H1 (cell line): ENCODE results near the gene ITGA5. TPM values are rescaled to one million over a fixed set of nuclear protein-coding genes. Genes with fewer than 3 reads are reported as not detected.

Experiments used
- HDAC6 ChIP-seq: IDR thresholded peaks from one replicate; pipeline ENCODE4 v1.7.1; 2012; ENCODE audit warnings: low read depth, mild to moderate bottlenecking, inconsistent platforms, low read length, moderate library complexity
- polyA plus RNA-seq, 7 experiments: library from polyadenylated mRNA; depleted of rRNA in 3 of 7; stranded (reverse) in 5 of 7; unstranded in 2 of 7; fragments of >200 nt in 5 of 7; fragments of 200-250 nt in 2 of 7; gene quantifications; 1 replicate in 5 of 7; 2 replicates in 1 of 7; 4 replicates in 1 of 7; pipeline versions ENCODE4 v1.2.1 to v1.2.3, GENCODE V29; 2011 to 2013; ENCODE audit warnings: missing spikeins in 2 of 7, mixed read lengths in 2 of 7
- total RNA-seq: library from RNA; stranded (reverse); fragmentation: NEBNext Ultra II Directional; extraction: Animal tissue kit (Norgen Biotek cat#: 25700); gene quantifications from 2 replicates; pipeline ENCODE4 v1.2.1, GENCODE V29; 2021

ITGA5 gene
- total and polyA plus RNA-seq, 2 of the 8 experiments (the other 6 are each of a cell fraction or from before 2014, with no cell fraction given): 11.6 to 19.4 TPM

GRCh38 chr12:54463034-54463433, 44.0 kb upstream of the ITGA5 start (continued):
- TF ChIP-seq HDAC6: no peak
- TF ChIP-seq, all 59 proteins: peak for 0
